Activated CD4-positive, alpha-beta T cell treated with anti-CD3 and anti-CD28 coated beads, Interleukin-2, Interleukin-4, amounts not matched to agents 100 ng/mL and 50 ng/mL, durations not matched to agents 16 hours and 8 hours (primary cell): Measurements from ENCODE around the gene SFSWAP.
"Not testable (repeated sequence)": the region's sequence is repeated elsewhere in the genome, so short reads cannot be mapped to it uniquely, and the experiment has no call there.

Experiments
- DNase-seq: peaks from one replicate; pipeline ENCODE4 v3.0.0-alpha.2; 2020; ENCODE audit warnings: low spot score

SFSWAP gene

GRCh38 chr12:131793243-131794022 lies 82.5 kb downstream of the SFSWAP start:
- DNase-seq, result no peak

GRCh38 chr12:131794061-131794460 lies 83.2 kb downstream of the SFSWAP start:
- DNase-seq, result no peak

- DNase-seq, result no peak
These were observed 83.7 kb downstream of the SFSWAP start for GRCh38 chr12:131794573-131794972.

- DNase-seq, result no peak
These were observed 84.2 kb downstream of the SFSWAP start for GRCh38 chr12:131795064-131795463.

GRCh38 chr12:131795690-131796410 lies 85.0 kb downstream of the SFSWAP start:
- DNase-seq, result no peak

- no peak for DNase-seq
These were observed 85.5 kb downstream of the SFSWAP start for GRCh38 chr12:131796411-131796736.

GRCh38 chr12:131796754-131797587 lies 86.1 kb downstream of the SFSWAP start:
- no peak for DNase-seq

- DNase-seq, result no peak
These were observed 86.7 kb downstream of the SFSWAP start for GRCh38 chr12:131797588-131797934.

- DNase-seq, result no peak
These were observed 88.3 kb downstream of the SFSWAP start for GRCh38 chr12:131799195-131799594.

GRCh38 chr12:131799828-131800593 lies 89.1 kb downstream of the SFSWAP start:
- DNase-seq, result no peak

GRCh38 chr12:131800594-131801135 lies 89.8 kb downstream of the SFSWAP start:
- no peak for DNase-seq

- DNase-seq, result no peak
These were observed 90.5 kb downstream of the SFSWAP start for GRCh38 chr12:131801254-131801866.

- DNase-seq, result no peak
These were observed 93.2 kb downstream of the SFSWAP start for GRCh38 chr12:131803961-131804521.

GRCh38 chr12:131805421-131805820 lies 94.5 kb downstream of the SFSWAP start:
- DNase-seq, result no peak

GRCh38 chr12:131806674-131807073 lies 95.8 kb downstream of the SFSWAP start:
- no peak for DNase-seq

- DNase-seq, result peak; percentile 51
These were observed 98.0 kb downstream of the SFSWAP start for GRCh38 chr12:131808744-131809371.

GRCh38 chr12:131809476-131810254 lies 98.8 kb downstream of the SFSWAP start:
- not testable (repeated sequence) for DNase-seq

GRCh38 chr12:131810726-131811125 lies 99.8 kb downstream of the SFSWAP start:
- DNase-seq, result no peak

- no peak for DNase-seq
These were observed 104.2 kb downstream of the SFSWAP start for GRCh38 chr12:131815131-131815530.

- DNase-seq, result no peak
These were observed 105.6 kb downstream of the SFSWAP start for GRCh38 chr12:131816495-131816894.
